GM21723 (cell line): Measurements from ENCODE around the gene CCDC188.

Experiments
- ATAC-seq: cut with Tn5 transposase; IDR thresholded peaks from one replicate; pipeline ENCODE4 v1.9.1; 2021; ENCODE audit warnings: mild to moderate bottlenecking, moderate library complexity; ENCODE audit not compliant: unreplicated experiment

Gene CCDC188

GRCh38 chr22:20150381-20151275 is at the start of gene CCDC188:
Gene CCDC188 (minus strand): TSS chr22:20151055. CDS start chr22:20150986, 69 bp downstream.
- no peak for ATAC-seq

- ATAC-seq = no peak
Measured at GRCh38 chr22:20199906-20200305, 49.1 kb upstream of the CCDC188 start.

GRCh38 chr22:20199413-20199842 is 48.6 kb upstream of the CCDC188 start:
- ATAC-seq = no peak

- ATAC-seq = no peak
Measured at GRCh38 chr22:20198557-20199319, 47.9 kb upstream of the CCDC188 start.

- ATAC-seq = no peak
Measured at GRCh38 chr22:20197407-20198030, 46.7 kb upstream of the CCDC188 start.

GRCh38 chr22:20196094-20196842 is 45.4 kb upstream of the CCDC188 start:
- no peak for ATAC-seq

GRCh38 chr22:20194681-20195593 is 44.1 kb upstream of the CCDC188 start:
- no peak for ATAC-seq

- ATAC-seq = no peak
Measured at GRCh38 chr22:20193761-20194494, 43.1 kb upstream of the CCDC188 start.

- no peak for ATAC-seq
Measured at GRCh38 chr22:20192972-20193760, 42.3 kb upstream of the CCDC188 start.

- no peak for ATAC-seq
Measured at GRCh38 chr22:20192293-20192971, 41.6 kb upstream of the CCDC188 start.

- no peak for ATAC-seq
Measured at GRCh38 chr22:20191803-20192202, 40.9 kb upstream of the CCDC188 start.

GRCh38 chr22:20191000-20191515 is 40.2 kb upstream of the CCDC188 start:
- ATAC-seq = no peak

GRCh38 chr22:20188567-20188877 is 37.7 kb upstream of the CCDC188 start:
- no peak for ATAC-seq

GRCh38 chr22:20187777-20188566 is 37.1 kb upstream of the CCDC188 start:
- no peak for ATAC-seq

GRCh38 chr22:20186871-20187546 is 36.2 kb upstream of the CCDC188 start:
- no peak for ATAC-seq

GRCh38 chr22:20186183-20186870 is 35.5 kb upstream of the CCDC188 start:
- no peak for ATAC-seq
